ENCODE measurements around the gene CNOT2. TPM values are rescaled to one million over a fixed set of nuclear protein-coding genes. Genes with fewer than 3 reads are reported as not detected.
A peak's percentile ranks its signal among the peaks of the same experiment; 100 is the strongest.

Gene CNOT2
- total RNA-seq, 6 donors from 2014 or later = 44.1 to 188 (median 98.7) TPM

DNA sequence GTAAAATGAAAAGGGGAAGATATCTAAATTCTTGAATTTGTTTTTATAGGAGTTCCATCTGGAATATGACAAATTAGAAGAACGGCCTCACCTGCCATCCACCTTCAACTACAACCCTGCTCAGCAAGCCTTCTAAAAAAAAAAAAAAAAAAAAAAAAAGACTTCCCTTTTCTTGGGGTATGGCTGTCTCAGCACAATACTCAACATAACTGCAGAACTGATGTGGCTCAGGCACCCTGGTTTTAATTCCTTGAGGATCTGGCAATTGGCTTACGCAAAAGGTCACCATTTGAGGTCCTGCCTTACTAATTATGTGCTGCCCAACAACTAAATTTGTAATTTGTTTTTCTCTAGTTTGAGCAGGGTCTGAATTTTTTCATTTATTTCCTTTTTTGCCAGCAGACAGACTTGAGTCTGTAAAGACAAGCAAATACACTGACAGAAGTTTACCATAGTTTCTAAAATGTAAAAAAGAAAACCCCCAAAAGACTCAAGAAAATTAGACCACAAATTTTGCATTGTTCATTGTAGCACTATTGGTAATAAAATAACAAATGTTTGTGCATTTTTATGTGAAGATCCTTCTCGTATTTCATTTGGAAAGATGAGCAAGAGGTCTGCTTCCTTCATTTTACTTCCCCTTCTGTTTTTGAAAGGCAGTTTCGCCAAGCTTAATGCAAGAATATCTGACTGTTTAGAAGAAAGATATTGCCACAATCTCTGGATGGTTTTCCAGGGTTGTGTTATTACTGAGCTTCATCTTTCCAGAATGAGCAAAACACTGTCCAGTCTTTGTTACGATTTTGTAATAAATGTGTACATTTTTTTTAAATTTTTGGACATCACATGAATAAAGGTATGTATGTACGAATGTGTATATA, 110.8 kb downstream of the CNOT2 start:
- TF ChIP-seq, protein P1, sequence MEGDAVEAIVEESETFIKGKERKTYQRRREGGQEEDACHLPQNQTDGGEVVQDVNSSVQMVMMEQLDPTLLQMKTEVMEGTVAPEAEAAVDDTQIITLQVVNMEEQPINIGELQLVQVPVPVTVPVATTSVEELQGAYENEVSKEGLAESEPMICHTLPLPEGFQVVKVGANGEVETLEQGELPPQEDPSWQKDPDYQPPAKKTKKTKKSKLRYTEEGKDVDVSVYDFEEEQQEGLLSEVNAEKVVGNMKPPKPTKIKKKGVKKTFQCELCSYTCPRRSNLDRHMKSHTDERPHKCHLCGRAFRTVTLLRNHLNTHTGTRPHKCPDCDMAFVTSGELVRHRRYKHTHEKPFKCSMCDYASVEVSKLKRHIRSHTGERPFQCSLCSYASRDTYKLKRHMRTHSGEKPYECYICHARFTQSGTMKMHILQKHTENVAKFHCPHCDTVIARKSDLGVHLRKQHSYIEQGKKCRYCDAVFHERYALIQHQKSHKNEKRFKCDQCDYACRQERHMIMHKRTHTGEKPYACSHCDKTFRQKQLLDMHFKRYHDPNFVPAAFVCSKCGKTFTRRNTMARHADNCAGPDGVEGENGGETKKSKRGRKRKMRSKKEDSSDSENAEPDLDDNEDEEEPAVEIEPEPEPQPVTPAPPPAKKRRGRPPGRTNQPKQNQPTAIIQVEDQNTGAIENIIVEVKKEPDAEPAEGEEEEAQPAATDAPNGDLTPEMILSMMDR (IDR thresholded peaks at IDR 0.05) = no peak
- TF ChIP-seq POLR2A (IDR thresholded peaks at IDR 0.05) (no peak), EP300 (IDR thresholded peaks at IDR 0.05) (no peak), POLR2AphosphoS5 (IDR thresholded peaks at IDR 0.05) (no peak)
- DNase-seq = no peak
- Histone ChIP-seq H3K4me1 (no peaks in the 10 kb centered on the region), H3K27ac (peak overlapping the region in 1 of 4 donors; percentile 50), H3K27me3 (no peaks in the 10 kb centered on the region), H3K4me3 (no peak overlapping the region), H3K36me3 (peaks cover 0 to 20% (median 0%) of the 10 kb centered on the region in 4 donors), H3K9me3 (no peaks in the 10 kb centered on the region)
- ATAC-seq (ENCODE audit: low FRiP score in 2 of 2) = peak in 1 of 2 donors; percentile 63
- 81 to 88% methylated on average over 6 of the region's 6 CpGs for WGBS, 2 donors

DNA sequence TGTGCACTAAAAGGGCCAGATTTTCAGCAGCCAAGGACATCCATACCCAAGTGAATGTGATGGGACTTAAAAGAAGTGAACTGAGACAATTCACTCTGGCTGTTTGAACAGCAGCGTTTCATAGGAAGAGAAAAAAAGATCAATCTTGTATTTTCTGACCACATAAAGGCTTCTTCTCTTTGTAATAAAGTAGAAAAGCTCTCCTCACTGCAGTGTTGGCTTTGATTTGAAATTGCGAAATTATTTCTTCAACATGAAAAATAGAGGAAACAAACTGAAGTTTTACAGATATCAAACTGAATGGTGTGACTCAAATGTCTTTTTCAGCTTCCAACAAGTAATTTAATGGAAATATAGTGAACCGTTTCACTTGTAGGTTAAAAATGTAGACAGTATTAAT, 111.6 kb downstream of the CNOT2 start:
- TF ChIP-seq POLR2A (IDR thresholded peaks at IDR 0.05) (no peak), POLR2AphosphoS5 (IDR thresholded peaks at IDR 0.05) (no peak), EP300 (IDR thresholded peaks at IDR 0.05) (no peak)
- Histone ChIP-seq H3K27me3 (no peaks in the 10 kb centered on the region), H3K4me1 (no peaks in the 10 kb centered on the region), H3K9me3 (no peaks in the 10 kb centered on the region), H3K4me3 (no peak overlapping the region), H3K36me3 (peaks cover 0 to 20% (median 0%) of the 10 kb centered on the region in 4 donors), H3K27ac (peak overlapping the region in 1 of 4 donors; percentile 50)
- DNase-seq (no peak), ATAC-seq (ENCODE audit: low FRiP score in 2 of 2) (no peak)
- 63 to 65% methylated on average over 3 of the region's 3 CpGs for WGBS, 2 donors

- TF ChIP-seq POLR2AphosphoS5 (IDR thresholded peaks at IDR 0.05) (no peak), POLR2A (IDR thresholded peaks at IDR 0.05) (no peak), EP300 (IDR thresholded peaks at IDR 0.05) (no peak)
- TF ChIP-seq, protein P1 (IDR thresholded peaks at IDR 0.05) = no peak
- DNase-seq (no peak), ATAC-seq (ENCODE audit: low FRiP score in 2 of 2) (no peak)
- Histone ChIP-seq H3K27ac (no peak overlapping the region), H3K4me1 (no peaks in the 10 kb centered on the region), H3K27me3 (no peaks in the 10 kb centered on the region), H3K9me3 (no peaks in the 10 kb centered on the region), H3K36me3 (peaks cover 0 to 20% (median 0%) of the 10 kb centered on the region in 4 donors), H3K4me3 (no peak overlapping the region)
- 97 to 99% methylated on average over 4 of the region's 4 CpGs for WGBS, 2 donors
These were observed 112.7 kb downstream of the CNOT2 start for GRCh38 chr12:70355972-70356371.

GRCh38 chr12:70359458-70360197, 116.4 kb downstream of the CNOT2 start:
- Histone ChIP-seq H3K27ac (no peak overlapping the region), H3K4me1 (no peaks in the 10 kb centered on the region), H3K36me3 (peaks cover 0 to 10% (median 0%) of the 10 kb centered on the region in 4 donors), H3K9me3 (no peaks in the 10 kb centered on the region), H3K4me3 (no peak overlapping the region), H3K27me3 (no peaks in the 10 kb centered on the region)
- TF ChIP-seq POLR2AphosphoS5 (IDR thresholded peaks at IDR 0.05) (no peak), EP300 (IDR thresholded peaks at IDR 0.05) (no peak), POLR2A (IDR thresholded peaks at IDR 0.05) (no peak)
- TF ChIP-seq, protein P1 (IDR thresholded peaks at IDR 0.05) = no peak
- no peak for ATAC-seq (ENCODE audit: low FRiP score in 2 of 2)
- WGBS, 2 donors = 89 to 94% methylated on average over 1 of the region's 1 CpG
- DNase-seq = no peak

- Histone ChIP-seq H3K36me3 (peaks cover 0 to 5% (median 0%) of the 10 kb centered on the region in 4 donors), H3K27me3 (peaks cover 0 to 4% (median 0%) of the 10 kb centered on the region in 4 donors), H3K4me1 (peaks cover 4 to 5% (median 4%) of the 10 kb centered on the region in 4 donors), H3K9me3 (no peaks in the 10 kb centered on the region), H3K4me3 (no peak overlapping the region), H3K27ac (no peak overlapping the region)
- TF ChIP-seq, protein P1 (IDR thresholded peaks at IDR 0.05) = no peak
- TF ChIP-seq POLR2A (IDR thresholded peaks at IDR 0.05) = no peak
- no peak for TF ChIP-seq POLR2AphosphoS5 (IDR thresholded peaks at IDR 0.05)
- TF ChIP-seq EP300 (IDR thresholded peaks at IDR 0.05) = no peak
- no peak for DNase-seq
- no peak for ATAC-seq (ENCODE audit: low FRiP score in 2 of 2)
These were observed 117.0 kb downstream of the CNOT2 start for GRCh38 chr12:70360218-70360617.

Data from upper lobe of left lung (tissue), 6 donors.